ENCODE measurements around the gene KLF18. TPM values are rescaled to one million over a fixed set of nuclear protein-coding genes. Genes with fewer than 3 reads are reported as not detected.
"Not testable (repeated sequence)": the region's sequence is repeated elsewhere in the genome, so short reads cannot be mapped to it uniquely, and the experiment has no call there.

Gene KLF18
- total RNA-seq, 1 donor from 2014 or later = not detected

DNA sequence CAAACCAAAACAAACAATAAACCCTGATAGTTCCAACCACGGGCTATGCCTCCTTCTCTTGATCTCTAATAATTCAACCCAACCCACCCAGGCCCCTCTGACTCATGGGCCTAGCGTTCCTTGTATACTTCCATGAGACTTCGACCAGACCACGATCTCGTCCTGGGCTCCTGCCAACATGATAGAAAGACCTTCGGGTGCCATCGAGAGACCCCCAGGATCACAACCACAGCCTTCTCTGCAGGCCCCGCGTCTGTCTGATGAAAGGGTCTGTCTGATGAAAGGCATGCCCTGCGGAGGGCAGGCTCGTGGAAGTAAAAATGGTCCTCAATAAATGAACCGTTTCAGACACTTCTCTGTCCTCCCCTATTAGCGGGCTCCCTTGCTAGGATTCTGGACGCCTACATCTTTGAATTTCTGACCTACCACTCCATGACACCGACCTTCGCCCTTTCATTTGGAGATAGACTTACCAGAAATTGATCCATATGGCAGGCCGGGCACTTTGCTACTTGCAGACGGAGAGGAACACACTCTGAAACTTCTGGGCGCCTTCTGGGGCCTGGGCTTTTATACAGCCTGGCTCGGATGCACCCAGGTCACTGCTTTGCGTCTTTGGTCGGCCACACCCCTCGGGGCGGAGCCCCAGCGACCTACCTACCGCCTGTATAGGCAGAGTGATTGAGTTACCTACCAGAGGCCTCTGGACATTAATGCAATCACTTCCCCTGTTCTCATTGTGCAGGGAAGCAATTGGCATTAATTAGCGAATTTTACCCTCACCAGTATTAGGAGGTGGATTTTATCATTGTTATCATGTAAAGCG is 5.3 kb upstream of the KLF18 start:
- no peaks in the 10 kb centered on the region for H3K27me3 ChIP-seq (ENCODE audit: control insufficient read depth, insufficient read depth, low read length)
- TF ChIP-seq, protein P1, sequence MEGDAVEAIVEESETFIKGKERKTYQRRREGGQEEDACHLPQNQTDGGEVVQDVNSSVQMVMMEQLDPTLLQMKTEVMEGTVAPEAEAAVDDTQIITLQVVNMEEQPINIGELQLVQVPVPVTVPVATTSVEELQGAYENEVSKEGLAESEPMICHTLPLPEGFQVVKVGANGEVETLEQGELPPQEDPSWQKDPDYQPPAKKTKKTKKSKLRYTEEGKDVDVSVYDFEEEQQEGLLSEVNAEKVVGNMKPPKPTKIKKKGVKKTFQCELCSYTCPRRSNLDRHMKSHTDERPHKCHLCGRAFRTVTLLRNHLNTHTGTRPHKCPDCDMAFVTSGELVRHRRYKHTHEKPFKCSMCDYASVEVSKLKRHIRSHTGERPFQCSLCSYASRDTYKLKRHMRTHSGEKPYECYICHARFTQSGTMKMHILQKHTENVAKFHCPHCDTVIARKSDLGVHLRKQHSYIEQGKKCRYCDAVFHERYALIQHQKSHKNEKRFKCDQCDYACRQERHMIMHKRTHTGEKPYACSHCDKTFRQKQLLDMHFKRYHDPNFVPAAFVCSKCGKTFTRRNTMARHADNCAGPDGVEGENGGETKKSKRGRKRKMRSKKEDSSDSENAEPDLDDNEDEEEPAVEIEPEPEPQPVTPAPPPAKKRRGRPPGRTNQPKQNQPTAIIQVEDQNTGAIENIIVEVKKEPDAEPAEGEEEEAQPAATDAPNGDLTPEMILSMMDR (IDR thresholded peaks at IDR 0.05; ENCODE audit: insufficient read depth, low read length, poor library complexity, severe bottlenecking) = no peak
- DNase-seq (ENCODE audit: low read depth) = no peak
- H3K4me3 ChIP-seq (ENCODE audit: low read depth, low read length) = no peak overlapping the region
- H3K36me3 ChIP-seq (ENCODE audit: control insufficient read depth, insufficient read depth, low read length) = no peaks in the 10 kb centered on the region

DNA sequence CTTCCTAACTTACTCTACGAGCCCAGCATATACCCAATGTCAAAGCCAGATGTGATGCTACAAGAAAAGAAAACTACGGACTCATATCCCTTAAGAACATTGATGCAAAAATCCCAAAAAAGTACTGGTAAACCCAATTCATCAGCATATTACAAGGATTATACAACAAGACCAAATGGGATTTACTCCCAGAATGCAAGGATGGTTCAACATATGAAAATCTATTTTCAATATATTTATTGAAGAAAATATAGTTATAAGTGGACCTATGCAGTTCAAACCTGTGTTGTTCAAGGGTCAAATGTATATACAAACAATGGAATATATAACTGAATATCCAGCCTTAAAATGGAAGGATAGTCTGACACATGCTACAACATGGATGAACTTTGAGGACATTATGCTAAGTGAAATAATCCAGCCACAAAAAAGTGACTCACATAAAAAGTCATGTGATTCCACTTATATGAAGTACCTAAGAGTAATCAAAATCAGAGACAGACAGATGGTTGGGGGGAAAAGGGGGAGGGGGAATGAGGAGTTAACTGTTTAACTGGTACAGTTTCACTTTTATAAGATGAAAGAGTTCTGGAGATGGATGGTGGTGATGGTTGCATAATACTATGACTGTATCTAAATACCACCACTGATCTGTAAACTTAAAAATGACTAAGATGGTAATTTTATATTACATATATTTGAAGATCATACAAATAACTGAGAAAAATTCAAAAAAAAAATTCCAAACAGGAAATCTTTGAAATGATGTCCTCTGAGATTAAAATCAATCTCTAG is 3.7 kb upstream of the KLF18 start:
- Histone ChIP-seq H3K27me3 (ENCODE audit: control insufficient read depth, insufficient read depth, low read length) (no peaks in the 10 kb centered on the region), H3K4me3 (ENCODE audit: low read depth, low read length) (no peak overlapping the region), H3K36me3 (ENCODE audit: control insufficient read depth, insufficient read depth, low read length) (no peaks in the 10 kb centered on the region)
- DNase-seq (ENCODE audit: low read depth) = no peak
- TF ChIP-seq, protein P1 (IDR thresholded peaks at IDR 0.05; ENCODE audit: insufficient read depth, low read length, poor library complexity, severe bottlenecking) = no peak

DNA sequence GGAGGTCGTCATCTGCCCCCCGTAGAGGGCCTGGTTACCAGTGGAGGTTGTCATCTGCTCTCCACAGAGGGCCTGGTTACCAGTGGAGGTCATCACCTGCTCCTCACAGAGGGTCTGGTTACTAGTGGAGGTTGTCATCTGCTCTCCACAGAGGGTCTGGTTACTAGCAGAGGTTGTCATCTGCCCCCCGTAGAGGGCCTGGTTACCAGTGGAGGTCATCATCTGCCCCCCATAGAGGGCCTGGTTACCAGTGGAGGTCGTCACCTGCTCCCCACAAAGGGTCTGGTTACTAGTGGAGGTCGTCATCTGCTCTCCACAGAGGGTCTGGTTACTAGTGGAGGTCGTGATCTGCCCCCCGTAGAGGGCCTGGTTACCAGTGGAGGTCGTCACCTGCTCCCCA is 1.9 kb downstream of the KLF18 start:
- H3K27me3 ChIP-seq (ENCODE audit: control insufficient read depth, insufficient read depth, low read length); H3K4me3 ChIP-seq (ENCODE audit: low read depth, low read length); H3K36me3 ChIP-seq (ENCODE audit: control insufficient read depth, insufficient read depth, low read length); DNase-seq (ENCODE audit: low read depth): not testable (repeated sequence)

DNA sequence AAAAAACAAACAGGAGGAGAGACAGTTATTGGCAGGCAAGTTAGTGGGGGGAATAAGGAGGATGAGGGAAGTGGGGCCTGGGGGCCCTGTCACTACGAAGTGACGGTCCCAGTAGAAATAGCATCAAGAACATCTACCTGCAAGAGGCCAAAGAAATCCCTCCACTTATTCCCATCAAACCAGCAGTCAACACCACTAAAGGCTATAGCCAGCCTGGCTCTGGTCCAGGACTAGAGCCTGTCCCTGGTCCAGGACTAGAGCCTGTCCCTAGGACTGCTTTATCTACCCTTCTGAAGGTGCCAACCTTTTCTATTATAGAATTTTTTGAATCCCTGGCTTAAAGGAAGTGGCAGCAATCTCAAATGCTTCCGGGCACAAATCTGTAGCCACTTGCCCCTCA is 3.2 kb downstream of the KLF18 start:
- TF ChIP-seq, protein P1 (IDR thresholded peaks at IDR 0.05; ENCODE audit: insufficient read depth, low read length, poor library complexity, severe bottlenecking) = no peak
- no peak for DNase-seq (ENCODE audit: low read depth)
- Histone ChIP-seq H3K27me3 (ENCODE audit: control insufficient read depth, insufficient read depth, low read length) (peaks cover 4% of the 10 kb centered on the region), H3K36me3 (ENCODE audit: control insufficient read depth, insufficient read depth, low read length) (no peaks in the 10 kb centered on the region), H3K4me3 (ENCODE audit: low read depth, low read length) (no peak overlapping the region)

DNA sequence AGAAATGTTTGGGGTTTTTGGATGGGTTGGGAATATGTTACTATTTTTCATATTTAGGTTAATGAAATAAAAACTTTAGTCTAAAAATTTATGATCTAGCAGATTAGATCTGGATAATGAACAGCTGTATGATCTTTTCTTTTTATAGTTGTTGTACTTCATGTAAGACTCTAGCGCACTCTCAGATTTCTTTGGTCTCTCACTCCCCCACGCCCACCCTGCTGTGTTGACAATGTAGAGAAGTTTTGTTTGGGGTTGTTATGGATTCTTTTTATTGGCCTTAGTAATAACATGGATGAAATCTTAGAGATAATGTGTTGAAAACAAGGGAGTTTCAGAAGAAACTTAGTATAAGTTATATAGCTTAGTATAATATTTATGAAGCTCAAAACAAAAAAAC is 5.5 kb downstream of the KLF18 start:
- Histone ChIP-seq H3K36me3 (ENCODE audit: control insufficient read depth, insufficient read depth, low read length) (no peaks in the 10 kb centered on the region), H3K27me3 (ENCODE audit: control insufficient read depth, insufficient read depth, low read length) (peaks cover 4% of the 10 kb centered on the region), H3K4me3 (ENCODE audit: low read depth, low read length) (no peak overlapping the region)
- DNase-seq (ENCODE audit: low read depth) = no peak
- TF ChIP-seq, protein P1 (IDR thresholded peaks at IDR 0.05; ENCODE audit: insufficient read depth, low read length, poor library complexity, severe bottlenecking) = no peak

DNA sequence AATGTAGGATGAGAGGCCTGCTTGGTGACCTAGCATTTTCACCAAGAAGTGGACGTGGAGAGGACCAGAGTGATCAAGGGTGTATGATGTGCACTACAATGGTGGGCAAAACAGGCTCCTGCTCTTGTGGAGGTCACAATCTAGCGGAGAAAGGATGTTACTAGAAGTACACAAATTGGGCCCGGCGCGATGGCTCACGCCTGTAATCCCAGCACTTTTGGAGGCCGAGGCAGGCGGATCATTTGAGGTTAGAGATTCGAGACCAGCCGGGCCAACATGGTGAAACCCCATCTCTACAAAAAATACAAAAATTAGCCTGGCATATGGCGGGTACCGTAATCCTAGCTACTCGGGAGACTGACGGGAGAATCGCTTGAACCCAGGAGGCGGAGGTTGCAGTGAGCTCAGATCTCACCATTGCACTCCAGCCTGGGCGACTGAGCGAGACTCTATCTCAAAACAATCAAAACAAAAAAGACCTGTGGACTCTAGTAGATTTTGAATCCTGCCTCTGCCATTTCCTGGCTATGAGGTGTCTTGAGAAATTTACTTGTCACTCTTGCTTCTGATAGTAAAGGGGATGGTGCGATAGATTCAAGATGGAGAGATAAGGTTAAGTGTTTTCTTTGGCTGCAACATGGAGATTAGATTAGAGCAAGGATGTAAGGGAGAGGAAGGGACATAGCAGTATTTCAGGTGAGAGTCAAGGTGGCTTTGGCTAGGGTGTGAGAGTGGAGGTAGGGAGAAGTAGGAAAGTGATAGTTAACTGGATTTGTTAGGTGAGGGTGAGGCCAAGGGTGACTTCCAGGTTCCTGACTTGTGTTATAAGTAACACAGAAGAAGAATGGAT is 7.1 kb downstream of the KLF18 start:
- TF ChIP-seq, protein P1 (IDR thresholded peaks at IDR 0.05; ENCODE audit: insufficient read depth, low read length, poor library complexity, severe bottlenecking) = no peak
- DNase-seq (ENCODE audit: low read depth) = no peak

More for the DNA sequence above, 7.1 kb downstream of the KLF18 start:
- Histone ChIP-seq H3K4me3 (ENCODE audit: low read depth, low read length) (no peak overlapping the region), H3K27me3 (ENCODE audit: control insufficient read depth, insufficient read depth, low read length) (peaks cover 4% of the 10 kb centered on the region), H3K36me3 (ENCODE audit: control insufficient read depth, insufficient read depth, low read length) (no peaks in the 10 kb centered on the region)
